IPS-18a (cell line): ENCODE measurements around the gene PRKAR1B.

Source experiments
- H3K27ac ChIP-seq: one replicate; pipeline ENCODE4 v1.5.1; 2013; ENCODE audit warnings: low read length
- H3K27me3 ChIP-seq: one replicate; pipeline ENCODE4 v1.6.1; 2013; ENCODE audit warnings: mild to moderate bottlenecking, low read length; ENCODE audit not compliant: control insufficient read depth, insufficient read depth
- H3K36me3 ChIP-seq: one replicate; pipeline ENCODE4 v1.6.1; 2013; ENCODE audit warnings: low read depth, low read length; ENCODE audit not compliant: control insufficient read depth
- H3K4me1 ChIP-seq: one replicate; pipeline ENCODE4 v1.6.1; 2013; ENCODE audit warnings: low read depth, low read length; ENCODE audit not compliant: control insufficient read depth
- H3K4me3 ChIP-seq: one replicate; pipeline ENCODE4 v1.5.1; 2013; ENCODE audit warnings: low read length
- H3K9ac ChIP-seq: one replicate; pipeline ENCODE4 v1.6.1; 2013; ENCODE audit warnings: mild to moderate bottlenecking, low read length, moderate library complexity
- H3K9me3 ChIP-seq: one replicate; pipeline ENCODE4 v1.6.1; 2013; ENCODE audit warnings: low read depth, low read length; ENCODE audit not compliant: control insufficient read depth

Gene PRKAR1B

GRCh38 chr7:589781-590575 is 137.1 kb downstream of the PRKAR1B start:
- H3K9me3 ChIP-seq: no peaks in the 10 kb centered on the region
- H3K9ac ChIP-seq: no peak overlapping the region
- H3K36me3 ChIP-seq: peaks cover 7% of the 10 kb centered on the region
- H3K27ac ChIP-seq: no peak overlapping the region
- H3K4me3 ChIP-seq: no peak overlapping the region
- no peaks in the 10 kb centered on the region for H3K4me1 ChIP-seq
- H3K27me3 ChIP-seq: no peaks in the 10 kb centered on the region

GRCh38 chr7:587767-588166 is 139.3 kb downstream of the PRKAR1B start:
- no peak overlapping the region for H3K9ac ChIP-seq
- no peaks in the 10 kb centered on the region for H3K4me1 ChIP-seq
- H3K4me3 ChIP-seq: no peak overlapping the region
- no peaks in the 10 kb centered on the region for H3K9me3 ChIP-seq
- H3K27me3 ChIP-seq: no peaks in the 10 kb centered on the region
- H3K27ac ChIP-seq: no peak overlapping the region
- H3K36me3 ChIP-seq: peaks cover 7% of the 10 kb centered on the region

GRCh38 chr7:586494-586893 is 140.6 kb downstream of the PRKAR1B start:
- Histone ChIP-seq H3K27me3 (no peaks in the 10 kb centered on the region), H3K36me3 (peaks cover 7% of the 10 kb centered on the region), H3K9me3 (no peaks in the 10 kb centered on the region), H3K4me1 (no peaks in the 10 kb centered on the region), H3K4me3 (no peak overlapping the region), H3K27ac (no peak overlapping the region), H3K9ac (no peak overlapping the region)

GRCh38 chr7:585873-586272 is 141.2 kb downstream of the PRKAR1B start:
- H3K9me3 ChIP-seq: no peaks in the 10 kb centered on the region
- H3K27ac ChIP-seq: no peak overlapping the region
- H3K9ac ChIP-seq: no peak overlapping the region
- no peaks in the 10 kb centered on the region for H3K27me3 ChIP-seq
- peaks cover 7% of the 10 kb centered on the region for H3K36me3 ChIP-seq
- no peaks in the 10 kb centered on the region for H3K4me1 ChIP-seq
- H3K4me3 ChIP-seq: no peak overlapping the region

- Histone ChIP-seq H3K27me3 (no peaks in the 10 kb centered on the region), H3K9ac (no peak overlapping the region), H3K9me3 (no peaks in the 10 kb centered on the region), H3K36me3 (peaks cover 7% of the 10 kb centered on the region), H3K4me1 (no peaks in the 10 kb centered on the region), H3K27ac (no peak overlapping the region), H3K4me3 (no peak overlapping the region)
Measured at GRCh38 chr7:585229-585711, 141.8 kb downstream of the PRKAR1B start.

- H3K4me3 ChIP-seq: no peak overlapping the region
- H3K9ac ChIP-seq: no peak overlapping the region
- peaks cover 7% of the 10 kb centered on the region for H3K36me3 ChIP-seq
- no peak overlapping the region for H3K27ac ChIP-seq
- no peaks in the 10 kb centered on the region for H3K9me3 ChIP-seq
- no peaks in the 10 kb centered on the region for H3K27me3 ChIP-seq
- no peaks in the 10 kb centered on the region for H3K4me1 ChIP-seq
Measured at GRCh38 chr7:584820-585219, 142.3 kb downstream of the PRKAR1B start.

- Histone ChIP-seq H3K4me3 (no peak overlapping the region), H3K9me3 (no peaks in the 10 kb centered on the region), H3K27me3 (no peaks in the 10 kb centered on the region), H3K27ac (no peak overlapping the region), H3K36me3 (peaks cover 7% of the 10 kb centered on the region), H3K4me1 (no peaks in the 10 kb centered on the region), H3K9ac (no peak overlapping the region)
Measured at GRCh38 chr7:584122-584465, 143.0 kb downstream of the PRKAR1B start.

- H3K4me1 ChIP-seq: no peaks in the 10 kb centered on the region
Measured at GRCh38 chr7:583410-584121, 143.5 kb downstream of the PRKAR1B start.

GRCh38 chr7:582931-583330 is 144.2 kb downstream of the PRKAR1B start:
- H3K9me3 ChIP-seq: no peaks in the 10 kb centered on the region
- no peak overlapping the region for H3K4me3 ChIP-seq
- H3K36me3 ChIP-seq: no peaks in the 10 kb centered on the region
- H3K27ac ChIP-seq: no peak overlapping the region
- no peaks in the 10 kb centered on the region for H3K27me3 ChIP-seq
- no peaks in the 10 kb centered on the region for H3K4me1 ChIP-seq
- H3K9ac ChIP-seq: no peak overlapping the region

More at GRCh38 chr7:583410-584121, 143.5 kb downstream of the PRKAR1B start:
- Histone ChIP-seq H3K4me3 (no peak overlapping the region), H3K9me3 (no peaks in the 10 kb centered on the region), H3K36me3 (peaks cover 4% of the 10 kb centered on the region), H3K27me3 (no peaks in the 10 kb centered on the region), H3K27ac (no peak overlapping the region), H3K9ac (no peak overlapping the region)

- Histone ChIP-seq H3K27ac (no peak overlapping the region), H3K9me3 (no peaks in the 10 kb centered on the region), H3K36me3 (no peaks in the 10 kb centered on the region), H3K4me1 (no peaks in the 10 kb centered on the region), H3K9ac (no peak overlapping the region), H3K4me3 (no peak overlapping the region), H3K27me3 (no peaks in the 10 kb centered on the region)
Measured at GRCh38 chr7:582081-582835, 144.8 kb downstream of the PRKAR1B start.

GRCh38 chr7:578386-578785 is 148.7 kb downstream of the PRKAR1B start:
- Histone ChIP-seq H3K4me1 (peaks cover under 1% of the 10 kb centered on the region), H3K27ac (no peak overlapping the region), H3K27me3 (no peaks in the 10 kb centered on the region), H3K9me3 (no peaks in the 10 kb centered on the region), H3K9ac (no peak overlapping the region), H3K36me3 (no peaks in the 10 kb centered on the region), H3K4me3 (no peak overlapping the region)
